Smooth muscle cell (in vitro differentiated cells): ENCODE measurements around the gene JPH3. TPM values are rescaled to one million over a fixed set of nuclear protein-coding genes. Genes with fewer than 3 reads are reported as not detected.

Experiments used
- DNase-seq: peaks from one replicate; lab custom pipeline; 2025; ENCODE audit not compliant: unreplicated experiment; lab: John Stamatoyannopoulos, UW
- H2AFZ ChIP-seq: fragments of 200-600 bp; sonication (generic); 2 replicates; pipeline ENCODE4 v1.6.0; 2016; ENCODE audit warnings: antibody characterized with exemption, low read depth, mild to moderate bottlenecking
- H3F3A ChIP-seq: fragments of 200-600 bp; sonication (generic); 2 replicates; pipeline ENCODE4 v1.6.0; 2017; ENCODE audit warnings: antibody characterized with exemption, low read depth
- H3K27ac ChIP-seq: fragments of 200-600 bp; sonication (generic); 2 replicates; pipeline ENCODE4 v1.5.1; 2016; ENCODE audit warnings: low read depth, mild to moderate bottlenecking
- H3K27me3 ChIP-seq: fragments of 200-600 bp; sonication (generic); 2 replicates; pipeline ENCODE4 v1.6.1; 2016; ENCODE audit warnings: low read depth, mild to moderate bottlenecking
- H3K36me3 ChIP-seq: fragments of 200-600 bp; sonication (generic); 2 replicates; pipeline ENCODE4 v1.5.1; 2016; ENCODE audit warnings: low read depth
- H3K4me1 ChIP-seq: fragments of 200-600 bp; sonication (generic); 2 replicates; pipeline ENCODE4 v1.5.1; 2016; ENCODE audit warnings: low read depth
- H3K4me2 ChIP-seq: fragments of 200-600 bp; sonication (generic); 2 replicates; pipeline ENCODE4 v1.6.0; 2016; ENCODE audit warnings: mild to moderate bottlenecking
- H3K4me3 ChIP-seq: fragments of 200-600 bp; sonication (generic); 2 replicates; pipeline ENCODE4 v1.5.1; 2016; ENCODE audit warnings: mild to moderate bottlenecking
- H3K79me2 ChIP-seq: fragments of 200-600 bp; sonication (generic); 2 replicates; pipeline ENCODE4 v1.6.0; 2016; ENCODE audit warnings: low read depth, mild to moderate bottlenecking
- H3K9ac ChIP-seq: fragments of 200-600 bp; sonication (generic); 2 replicates; pipeline ENCODE4 v1.6.0; 2016; ENCODE audit warnings: low read depth
- H3K9me3 ChIP-seq: fragments of 200-600 bp; sonication (generic); replicated peaks from 2 replicates; pipeline ENCODE4 v1.5.1; 2016; ENCODE audit warnings: low read depth
- H4K20me1 ChIP-seq: fragments of 200-600 bp; sonication (generic); 2 replicates; pipeline ENCODE4 v1.6.0; 2016; ENCODE audit warnings: low read depth
- CTCF ChIP-seq: fragments of 200-600 bp; sonication (generic); IDR thresholded peaks from 2 replicates; pipeline ENCODE4 v1.5.1; 2017; ENCODE audit warnings: borderline replicate concordance, mild to moderate bottlenecking, antibody characterized with exemption; ENCODE audit not compliant: insufficient read depth, poor library complexity, severe bottlenecking
- WGBS: methylation state at CpG from one replicate; pipeline ENCODE4 v1.1.7; 2016; ENCODE audit warnings: low lambda C conversion rate; 5-methylcytosine and 5-hydroxymethylcytosine counted together
- polyA plus RNA-seq: library from polyadenylated mRNA; unstranded; fragments of >200 nt; fragmentation: Nextera tagmentation; extraction: Ambion mirVana; gene quantifications from 2 replicates; pipeline ENCODE4 v1.2.1, GENCODE V29; 2016
- total RNA-seq: library from RNA; depleted of rRNA; stranded (reverse); fragments of >200 nt; gene quantifications from 2 replicates; pipeline ENCODE4 v1.2.3, GENCODE V29; 2014

The JPH3 gene
- total and polyA plus RNA-seq, 2 experiments from 2014 or later: 2.1 to 2.4 TPM

GRCh38 chr16:87585442-87586200 is 16.7 kb upstream of the JPH3 start:
- no peaks in the 10 kb centered on the region for H3K9me3 ChIP-seq
- WGBS: 47% methylated on average over 28 of the region's 28 CpGs
- no peak for TF ChIP-seq CTCF
- H4K20me1 ChIP-seq: no peaks in the 10 kb centered on the region
- no peak overlapping the region for H3K4me3 ChIP-seq
- H3K9ac ChIP-seq: peak overlapping the region; percentile 60
- no peaks in the 10 kb centered on the region for H3K27me3 ChIP-seq
- DNase-seq: no peak
- H3K4me1 ChIP-seq: peaks cover 24% of the 10 kb centered on the region
- H3K36me3 ChIP-seq: no peaks in the 10 kb centered on the region
- H2AFZ ChIP-seq: no peak overlapping the region
- peak overlapping the region; percentile 74 for H3K4me2 ChIP-seq
- H3F3A ChIP-seq: peaks cover 35% of the 10 kb centered on the region
- H3K79me2 ChIP-seq: no peaks in the 10 kb centered on the region
- H3K27ac ChIP-seq: peak overlapping the region; percentile 99

GRCh38 chr16:87586201-87586782 is 16.0 kb upstream of the JPH3 start:
- Histone ChIP-seq H2AFZ (no peak overlapping the region), H3K4me1 (peaks cover 22% of the 10 kb centered on the region), H3K4me2 (peak overlapping the region; percentile 74), H3K79me2 (no peaks in the 10 kb centered on the region), H3K27me3 (peaks cover 5% of the 10 kb centered on the region), H3K9me3 (no peaks in the 10 kb centered on the region), H4K20me1 (no peaks in the 10 kb centered on the region), H3K9ac (peak overlapping the region; percentile 60), H3F3A (peaks cover 29% of the 10 kb centered on the region), H3K4me3 (no peak overlapping the region), H3K36me3 (no peaks in the 10 kb centered on the region), H3K27ac (peak overlapping the region; percentile 99)
- 33% methylated on average over 22 of the region's 22 CpGs for WGBS
- DNase-seq: no peak
- no peak for TF ChIP-seq CTCF

- no peak overlapping the region for H3K9ac ChIP-seq
- no peak overlapping the region for H3K4me3 ChIP-seq
- no peaks in the 10 kb centered on the region for H3K79me2 ChIP-seq
- H3K4me1 ChIP-seq: peaks cover 11% of the 10 kb centered on the region
- H2AFZ ChIP-seq: no peak overlapping the region
- no peak overlapping the region for H3K4me2 ChIP-seq
- no peaks in the 10 kb centered on the region for H3K36me3 ChIP-seq
- 94% methylated on average over 9 of the region's 9 CpGs for WGBS
- H3K27ac ChIP-seq: no peak overlapping the region
- no peak for DNase-seq
- H3K27me3 ChIP-seq: peaks cover 7% of the 10 kb centered on the region
- H4K20me1 ChIP-seq: no peaks in the 10 kb centered on the region
- H3F3A ChIP-seq: peaks cover 20% of the 10 kb centered on the region
- H3K9me3 ChIP-seq: no peaks in the 10 kb centered on the region
- TF ChIP-seq CTCF: no peak
Measured at GRCh38 chr16:87587636-87588035, 14.7 kb upstream of the JPH3 start.
